ENCODE results near the gene CRNKL1. TPM values are rescaled to one million over a fixed set of nuclear protein-coding genes. Genes with fewer than 3 reads are reported as not detected.

Gene CRNKL1
- total RNA-seq, 1 donor from 2014 or later: 21.3 TPM

- H3K9me3 Mint-ChIP-seq: no peaks in the 10 kb centered on the region
- intact Hi-C loops (cut with micrococcal nuclease): no loop called here
- no peaks in the 10 kb centered on the region for H3K36me3 Mint-ChIP-seq (ENCODE audit: low read depth)
- ChIA-PET POLR2A (no interaction called here), CTCF (no interaction called here)
- H3K4me1 Mint-ChIP-seq: no peaks in the 10 kb centered on the region
- H3K4me3 Mint-ChIP-seq: no peak overlapping the region
- no peak for DNase-seq
- ATAC-seq (ENCODE audit: low read depth): no peak
- TF ChIP-seq, protein P1, sequence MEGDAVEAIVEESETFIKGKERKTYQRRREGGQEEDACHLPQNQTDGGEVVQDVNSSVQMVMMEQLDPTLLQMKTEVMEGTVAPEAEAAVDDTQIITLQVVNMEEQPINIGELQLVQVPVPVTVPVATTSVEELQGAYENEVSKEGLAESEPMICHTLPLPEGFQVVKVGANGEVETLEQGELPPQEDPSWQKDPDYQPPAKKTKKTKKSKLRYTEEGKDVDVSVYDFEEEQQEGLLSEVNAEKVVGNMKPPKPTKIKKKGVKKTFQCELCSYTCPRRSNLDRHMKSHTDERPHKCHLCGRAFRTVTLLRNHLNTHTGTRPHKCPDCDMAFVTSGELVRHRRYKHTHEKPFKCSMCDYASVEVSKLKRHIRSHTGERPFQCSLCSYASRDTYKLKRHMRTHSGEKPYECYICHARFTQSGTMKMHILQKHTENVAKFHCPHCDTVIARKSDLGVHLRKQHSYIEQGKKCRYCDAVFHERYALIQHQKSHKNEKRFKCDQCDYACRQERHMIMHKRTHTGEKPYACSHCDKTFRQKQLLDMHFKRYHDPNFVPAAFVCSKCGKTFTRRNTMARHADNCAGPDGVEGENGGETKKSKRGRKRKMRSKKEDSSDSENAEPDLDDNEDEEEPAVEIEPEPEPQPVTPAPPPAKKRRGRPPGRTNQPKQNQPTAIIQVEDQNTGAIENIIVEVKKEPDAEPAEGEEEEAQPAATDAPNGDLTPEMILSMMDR (IDR thresholded peaks at IDR 0.05): no peak
- peaks cover 16% of the 10 kb centered on the region for H3K27me3 Mint-ChIP-seq
- no peak overlapping the region for H3K27ac Mint-ChIP-seq
Measured at GRCh38 chr20:20075032-20075431, 22.8 kb upstream of the CRNKL1 start.

- intact Hi-C loops (cut with micrococcal nuclease): no loop called here
- no peaks in the 10 kb centered on the region for H3K36me3 Mint-ChIP-seq (ENCODE audit: low read depth)
- no peak overlapping the region for H3K27ac Mint-ChIP-seq
- DNase-seq (no peak), ATAC-seq (ENCODE audit: low read depth) (no peak)
- no peak overlapping the region for H3K4me3 Mint-ChIP-seq
- H3K27me3 Mint-ChIP-seq: peaks cover 16% of the 10 kb centered on the region
- TF ChIP-seq, protein P1 (IDR thresholded peaks at IDR 0.05): no peak
- POLR2A ChIA-PET: no interaction called here
- no peaks in the 10 kb centered on the region for H3K4me1 Mint-ChIP-seq
- H3K9me3 Mint-ChIP-seq: no peaks in the 10 kb centered on the region
- CTCF ChIA-PET: no interaction called here
Measured at GRCh38 chr20:20073801-20074371, 21.6 kb upstream of the CRNKL1 start.

DNA sequence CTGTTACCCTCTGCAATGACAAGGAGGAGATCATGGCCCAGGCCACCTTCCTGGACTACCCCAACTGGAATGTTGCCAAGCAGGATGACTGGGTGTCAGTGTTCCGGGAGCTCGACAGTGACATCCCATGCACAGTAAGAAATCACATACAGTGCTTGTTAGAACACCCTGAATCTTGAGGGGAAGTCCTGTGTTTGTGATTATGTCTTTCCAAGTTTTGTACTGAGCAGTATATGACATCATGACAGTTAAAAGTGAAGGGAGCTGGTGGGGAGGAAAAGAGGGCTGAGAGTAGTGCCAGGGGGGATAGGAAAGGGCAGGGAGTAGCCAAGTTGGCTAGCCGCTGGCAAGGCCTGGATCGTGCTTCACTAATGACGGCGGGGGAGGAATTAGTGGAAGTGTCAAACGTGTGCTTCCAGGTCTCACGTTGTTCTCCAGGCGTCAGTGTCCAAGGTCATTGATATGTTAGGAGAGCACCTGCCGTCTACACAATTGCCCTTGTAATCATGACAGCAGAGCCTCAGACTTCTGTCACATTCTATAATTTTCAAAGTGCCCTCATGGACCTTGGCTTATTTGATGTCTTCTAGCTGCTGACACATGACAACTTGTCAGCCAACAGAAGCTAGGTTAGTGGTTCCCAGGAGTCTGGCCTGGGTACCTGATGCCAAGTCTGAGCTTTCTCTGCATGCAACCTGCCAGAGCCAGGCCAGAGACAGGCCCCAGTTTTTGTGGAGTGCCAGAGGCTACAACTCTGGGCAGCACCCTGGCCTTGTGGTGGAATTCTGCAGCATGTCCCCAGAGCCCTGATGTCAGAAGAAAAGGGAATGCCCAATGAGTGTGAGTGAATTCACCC, 18.8 kb upstream of the CRNKL1 start:
- Mint-ChIP-seq H3K4me3 (no peak overlapping the region), H3K36me3 (ENCODE audit: low read depth) (no peaks in the 10 kb centered on the region), H3K4me1 (no peaks in the 10 kb centered on the region), H3K27me3 (peaks cover 12% of the 10 kb centered on the region), H3K27ac (no peak overlapping the region), H3K9me3 (no peaks in the 10 kb centered on the region)
- TF ChIP-seq, protein P1 (IDR thresholded peaks at IDR 0.05): no peak
- DNase-seq (no peak), ATAC-seq (ENCODE audit: low read depth) (no peak)
- POLR2A ChIA-PET: interaction anchor here (0.6 kb wide), 1 partner anchor 381 kb away, joined by 3 read pairs; no protein-coding TSS in a partner anchor
- CTCF ChIA-PET: no interaction called here
- intact Hi-C loops (cut with micrococcal nuclease): no loop called here

DNA sequence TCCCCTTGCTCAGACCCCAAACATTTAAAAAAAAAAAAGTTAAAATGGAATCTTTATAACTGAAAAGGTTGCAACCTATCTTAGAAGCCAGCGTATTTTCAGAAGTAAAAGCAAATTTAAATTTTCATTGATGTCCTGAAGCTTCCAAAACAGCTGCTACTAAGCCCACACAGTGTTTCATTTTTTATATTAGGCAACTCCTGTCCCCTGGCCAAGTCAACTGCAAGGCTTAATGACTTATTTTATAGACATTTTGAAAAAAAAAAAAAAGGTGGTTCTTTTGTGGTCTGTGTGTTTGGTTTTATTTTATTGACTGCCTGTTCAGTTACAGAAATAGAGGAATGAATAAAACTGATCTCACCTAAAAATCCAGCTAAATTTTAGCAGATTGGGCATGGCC, 13.1 kb upstream of the CRNKL1 start:
- Mint-ChIP-seq H3K27ac (no peak overlapping the region), H3K4me3 (no peak overlapping the region), H3K9me3 (no peaks in the 10 kb centered on the region), H3K27me3 (peaks cover 16% of the 10 kb centered on the region), H3K36me3 (ENCODE audit: low read depth) (no peaks in the 10 kb centered on the region), H3K4me1 (no peaks in the 10 kb centered on the region)
- TF ChIP-seq, protein P1 (IDR thresholded peaks at IDR 0.05): no peak
- DNase-seq: no peak
- intact Hi-C loops (cut with micrococcal nuclease): no loop called here
- CTCF ChIA-PET: no interaction called here
- ATAC-seq (ENCODE audit: low read depth): no peak
- POLR2A ChIA-PET: no interaction called here

- ChIA-PET POLR2A (no interaction called here), CTCF (no interaction called here)
- DNase-seq: no peak
- Mint-ChIP-seq H3K27ac (no peak overlapping the region), H3K4me3 (no peak overlapping the region), H3K27me3 (peaks cover 16% of the 10 kb centered on the region), H3K36me3 (ENCODE audit: low read depth) (no peaks in the 10 kb centered on the region), H3K4me1 (no peaks in the 10 kb centered on the region), H3K9me3 (no peaks in the 10 kb centered on the region)
- TF ChIP-seq, protein P1 (IDR thresholded peaks at IDR 0.05): no peak
- intact Hi-C loops (cut with micrococcal nuclease): no loop called here
- no peak for ATAC-seq (ENCODE audit: low read depth)
Measured at GRCh38 chr20:20063941-20064702, 11.9 kb upstream of the CRNKL1 start.

Measured in activated B cell treated with CpG ODN at 0.5 μM for 24 hours (primary cell).